Subcutaneous adipose tissue (tissue), 4 donors: ENCODE results near the gene TANGO6. TPM values are rescaled to one million over a fixed set of nuclear protein-coding genes. Genes with fewer than 3 reads are reported as not detected.

Experiments used
- total RNA-seq, 4 donors: library from RNA; depleted of rRNA; stranded (reverse); fragments of >200 nt; gene quantifications; one replicate each; pipeline ENCODE4 v1.1.0, GENCODE V29; 2016
- TF ChIP-seq, protein P1 (sequence below): fragments of 450-650 bp; IDR thresholded peaks from one replicate; pipeline ENCODE4 v1.5.1; 2016; ENCODE audit warnings: low read depth, mild to moderate bottlenecking, control low read depth, antibody characterized with exemption, moderate library complexity

Gene TANGO6
- total RNA-seq, 4 donors from 2014 or later, result 14.3 to 19.4 (median 15.9) TPM

DNA sequence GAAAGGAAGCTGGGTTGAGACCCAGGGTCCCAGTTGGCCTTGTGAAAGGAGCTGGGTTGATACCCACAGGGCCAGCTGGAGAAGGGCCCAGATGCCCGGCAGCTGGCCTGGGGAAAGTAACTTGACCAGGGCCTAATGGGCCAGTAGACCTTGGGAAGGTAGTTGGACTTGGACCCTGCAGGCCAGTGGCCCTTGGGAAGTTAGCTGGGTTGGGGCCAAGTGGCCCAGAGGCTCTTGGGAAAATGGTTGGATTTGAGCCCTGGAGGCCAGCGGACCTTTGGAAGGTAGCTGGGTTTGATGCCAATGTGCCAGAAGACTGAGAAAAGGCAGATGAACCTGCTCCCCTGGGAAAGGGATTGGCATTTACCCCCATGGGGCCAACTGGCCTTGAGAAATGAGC lies 275.7 kb downstream of the TANGO6 start:
- TF ChIP-seq, protein P1, sequence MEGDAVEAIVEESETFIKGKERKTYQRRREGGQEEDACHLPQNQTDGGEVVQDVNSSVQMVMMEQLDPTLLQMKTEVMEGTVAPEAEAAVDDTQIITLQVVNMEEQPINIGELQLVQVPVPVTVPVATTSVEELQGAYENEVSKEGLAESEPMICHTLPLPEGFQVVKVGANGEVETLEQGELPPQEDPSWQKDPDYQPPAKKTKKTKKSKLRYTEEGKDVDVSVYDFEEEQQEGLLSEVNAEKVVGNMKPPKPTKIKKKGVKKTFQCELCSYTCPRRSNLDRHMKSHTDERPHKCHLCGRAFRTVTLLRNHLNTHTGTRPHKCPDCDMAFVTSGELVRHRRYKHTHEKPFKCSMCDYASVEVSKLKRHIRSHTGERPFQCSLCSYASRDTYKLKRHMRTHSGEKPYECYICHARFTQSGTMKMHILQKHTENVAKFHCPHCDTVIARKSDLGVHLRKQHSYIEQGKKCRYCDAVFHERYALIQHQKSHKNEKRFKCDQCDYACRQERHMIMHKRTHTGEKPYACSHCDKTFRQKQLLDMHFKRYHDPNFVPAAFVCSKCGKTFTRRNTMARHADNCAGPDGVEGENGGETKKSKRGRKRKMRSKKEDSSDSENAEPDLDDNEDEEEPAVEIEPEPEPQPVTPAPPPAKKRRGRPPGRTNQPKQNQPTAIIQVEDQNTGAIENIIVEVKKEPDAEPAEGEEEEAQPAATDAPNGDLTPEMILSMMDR, result no peak

DNA sequence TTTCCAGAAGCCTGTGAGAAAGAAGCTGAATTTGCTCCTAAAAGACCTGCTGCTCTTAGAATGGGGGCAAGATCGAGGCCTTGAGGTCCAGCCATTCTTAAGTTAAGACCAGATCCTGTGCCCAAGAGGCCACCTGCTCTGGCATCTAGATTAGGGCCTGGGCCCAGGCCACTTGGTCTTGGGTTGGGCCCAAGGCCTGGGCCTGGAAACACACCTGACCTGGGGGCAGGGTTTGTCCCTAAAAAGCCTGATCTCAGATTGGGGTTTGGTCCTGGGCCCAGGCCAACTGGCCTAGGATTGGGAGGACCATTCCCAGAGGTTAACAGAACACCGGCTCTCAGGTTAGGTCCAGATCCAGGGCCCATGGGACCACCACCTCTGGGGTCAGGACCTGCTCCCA lies 276.2 kb downstream of the TANGO6 start:
- TF ChIP-seq, protein P1, result no peak

DNA sequence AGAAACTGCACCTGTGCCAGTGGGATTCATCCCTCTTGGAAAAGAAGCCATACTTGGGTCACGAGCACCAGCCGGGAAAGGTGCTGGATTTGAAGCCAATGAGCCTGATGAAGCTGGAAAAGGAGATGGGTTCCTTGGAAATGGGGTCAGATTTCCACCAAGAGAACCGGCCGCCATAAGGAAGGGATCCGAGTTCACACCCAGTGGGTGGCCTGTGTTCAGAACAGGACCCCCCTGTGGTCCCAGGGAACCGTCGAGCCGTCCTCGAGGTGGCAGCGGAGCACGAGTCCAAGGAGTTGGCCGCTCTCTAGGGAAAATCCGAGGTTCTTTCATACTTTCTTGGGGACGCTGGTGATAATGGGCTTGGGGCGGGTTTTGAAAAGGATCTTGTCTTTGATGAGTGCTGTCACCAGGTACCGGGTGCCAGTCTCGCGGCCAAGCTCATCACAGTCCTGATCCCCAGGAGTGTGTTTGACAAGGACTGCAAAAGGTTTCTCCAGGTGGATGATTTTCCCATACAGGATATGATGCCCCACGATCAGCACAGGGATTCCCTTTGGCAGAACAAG lies 276.8 kb downstream of the TANGO6 start:
- TF ChIP-seq, protein P1, result no peak

DNA sequence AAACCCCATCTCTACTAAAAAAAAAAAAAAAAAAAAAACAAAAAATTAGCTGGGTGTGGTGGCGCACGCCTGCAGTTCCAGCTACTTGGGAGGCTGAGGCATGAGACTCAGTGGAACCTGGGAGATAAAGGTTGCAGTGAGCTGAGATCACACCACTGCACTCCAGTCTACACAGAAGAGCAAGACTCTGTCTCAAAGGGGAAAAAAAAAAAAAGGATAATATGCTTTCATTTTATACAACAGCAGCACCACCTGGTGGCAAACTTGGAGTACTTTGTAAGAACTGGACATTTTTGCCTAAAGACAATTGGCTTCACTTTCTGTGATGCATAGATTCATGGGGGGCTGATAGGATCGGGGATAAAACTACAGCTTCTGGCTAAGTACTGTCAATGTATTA lies 280.6 kb downstream of the TANGO6 start:
- TF ChIP-seq, protein P1, result no peak

DNA sequence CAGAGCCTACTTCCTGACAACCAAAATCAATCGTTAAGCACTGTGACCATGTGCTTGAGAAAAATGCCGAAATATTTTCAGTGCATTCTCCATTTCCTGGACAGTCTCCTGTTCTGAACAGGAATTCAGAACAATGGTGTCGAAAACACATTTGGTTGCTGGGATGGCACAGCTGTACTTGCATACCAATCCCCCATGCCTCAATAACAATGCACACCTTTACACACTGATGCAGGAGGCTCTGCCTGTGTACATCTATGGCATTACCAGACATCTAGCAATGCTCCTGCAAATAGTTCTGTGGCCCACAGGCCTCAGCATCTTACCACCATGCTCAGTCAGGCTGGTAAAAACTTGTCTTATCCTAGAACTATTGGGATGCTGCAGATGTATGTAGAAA lies 282.9 kb downstream of the TANGO6 start:
- TF ChIP-seq, protein P1, result no peak

DNA sequence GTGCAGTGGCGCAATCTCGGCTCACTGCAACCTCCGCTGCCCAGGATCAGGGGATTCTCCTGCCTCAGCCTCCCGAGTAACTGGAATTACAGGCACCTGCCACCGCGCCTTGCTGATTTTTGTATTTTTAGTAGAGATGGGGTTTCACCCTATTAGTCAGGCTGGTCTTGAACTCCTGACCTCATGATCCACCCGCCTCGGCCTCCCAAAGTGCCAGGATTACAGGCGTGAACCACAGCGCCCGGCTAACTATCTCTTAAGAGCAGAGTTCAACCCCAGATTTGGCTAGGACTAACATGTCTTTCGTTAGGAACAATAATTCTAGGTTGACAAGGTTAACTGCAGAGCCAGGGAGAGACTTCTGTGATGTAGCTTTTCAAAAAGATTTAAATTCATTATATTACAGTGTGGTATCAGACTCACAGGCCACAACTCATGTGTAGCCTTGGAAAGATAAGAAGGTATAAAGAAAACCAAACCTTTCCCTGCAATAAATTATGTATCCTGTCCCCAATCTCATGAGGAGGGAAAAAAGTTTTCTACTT lies 284.7 kb downstream of the TANGO6 start:
- TF ChIP-seq, protein P1, result no peak

DNA sequence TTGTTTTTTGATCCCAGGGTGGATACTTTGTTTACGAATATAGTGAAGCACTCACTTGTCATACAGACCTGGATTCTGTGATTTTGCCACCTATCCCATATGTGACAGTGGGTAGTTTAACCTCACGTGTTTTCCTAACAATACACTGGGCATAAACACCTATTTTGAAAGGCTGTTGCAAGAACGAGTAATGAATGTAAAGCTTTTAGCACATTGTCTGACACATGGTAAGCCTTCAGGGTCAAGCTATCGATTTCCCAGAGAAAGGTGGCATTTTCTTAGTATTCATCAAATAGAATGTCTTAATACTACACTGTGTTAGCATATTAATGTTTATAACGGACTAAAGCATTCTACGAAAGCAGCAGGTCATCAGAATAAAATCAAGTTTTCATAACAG lies 287.1 kb downstream of the TANGO6 start:
- TF ChIP-seq, protein P1, result no peak
